Sigmoid colon (tissue), 4 donors: ENCODE results near the gene PLA2G7.

Source experiments
- EP300 ChIP-seq, 4 donors: sonication (generic); formaldehyde crosslinking; IDR thresholded peaks; one replicate each; pipeline ENCODE4 v1.6.1; 2017; ENCODE audit warnings: antibody characterized with exemption in 4 of 4
- POLR2A ChIP-seq, 2 donors: fragments of 450-650 bp; IDR thresholded peaks; one replicate each; pipeline ENCODE4 v1.6.1; 2016; ENCODE audit warnings: antibody characterized with exemption in 2 of 2, mild to moderate bottlenecking in 2 of 2, moderate library complexity in 2 of 2
- POLR2AphosphoS5 ChIP-seq, 4 donors: sonication (generic); formaldehyde crosslinking; IDR thresholded peaks; one replicate each; pipeline ENCODE4 v1.6.1; 2017; ENCODE audit warnings: antibody characterized with exemption in 4 of 4
- TF ChIP-seq, protein P1 (sequence below), 4 experiments: fragments of 450-650 bp in 3 of 4; fragments of 200-600 bp in 1 of 4; IDR thresholded peaks; one replicate each; pipeline ENCODE4 v1.5.1; 2016 to 2019; ENCODE audit warnings: antibody characterized with exemption in 4 of 4, mild to moderate bottlenecking in 3 of 4, moderate library complexity in 2 of 4

DNA sequence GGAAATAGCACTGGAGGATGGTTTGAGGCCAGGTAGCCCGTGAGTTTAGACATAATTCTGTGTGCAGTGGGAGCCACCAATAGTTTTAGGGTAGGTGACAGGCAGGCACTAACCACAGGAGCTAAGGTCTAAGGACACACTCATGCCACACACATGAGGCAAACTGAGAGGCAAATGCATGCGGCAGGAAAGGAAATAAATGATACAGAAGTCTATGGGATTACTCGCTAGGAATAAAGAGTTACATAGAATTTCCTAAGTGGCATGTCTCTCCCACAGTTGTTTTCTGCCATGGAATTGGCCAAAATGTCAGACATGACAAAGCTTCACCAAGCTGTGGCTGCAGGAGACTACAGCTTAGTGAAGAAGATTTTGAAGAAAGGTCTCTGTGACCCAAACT is 16.5 kb upstream of the PLA2G7 start:
- TF ChIP-seq, protein P1, sequence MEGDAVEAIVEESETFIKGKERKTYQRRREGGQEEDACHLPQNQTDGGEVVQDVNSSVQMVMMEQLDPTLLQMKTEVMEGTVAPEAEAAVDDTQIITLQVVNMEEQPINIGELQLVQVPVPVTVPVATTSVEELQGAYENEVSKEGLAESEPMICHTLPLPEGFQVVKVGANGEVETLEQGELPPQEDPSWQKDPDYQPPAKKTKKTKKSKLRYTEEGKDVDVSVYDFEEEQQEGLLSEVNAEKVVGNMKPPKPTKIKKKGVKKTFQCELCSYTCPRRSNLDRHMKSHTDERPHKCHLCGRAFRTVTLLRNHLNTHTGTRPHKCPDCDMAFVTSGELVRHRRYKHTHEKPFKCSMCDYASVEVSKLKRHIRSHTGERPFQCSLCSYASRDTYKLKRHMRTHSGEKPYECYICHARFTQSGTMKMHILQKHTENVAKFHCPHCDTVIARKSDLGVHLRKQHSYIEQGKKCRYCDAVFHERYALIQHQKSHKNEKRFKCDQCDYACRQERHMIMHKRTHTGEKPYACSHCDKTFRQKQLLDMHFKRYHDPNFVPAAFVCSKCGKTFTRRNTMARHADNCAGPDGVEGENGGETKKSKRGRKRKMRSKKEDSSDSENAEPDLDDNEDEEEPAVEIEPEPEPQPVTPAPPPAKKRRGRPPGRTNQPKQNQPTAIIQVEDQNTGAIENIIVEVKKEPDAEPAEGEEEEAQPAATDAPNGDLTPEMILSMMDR (IDR thresholded peaks at IDR 0.05): no peak
- TF ChIP-seq POLR2AphosphoS5 (IDR thresholded peaks at IDR 0.05) (no peak), POLR2A (IDR thresholded peaks at IDR 0.05) (no peak), EP300 (IDR thresholded peaks at IDR 0.05) (no peak)
